H9 (cell line): ENCODE measurements around the gene CCSER1. TPM values are rescaled to one million over a fixed set of nuclear protein-coding genes. Genes with fewer than 3 reads are reported as not detected.

Experiments
- DNase-seq: peaks from one replicate; pipeline ENCODE4 v3.0.0-alpha.2; 2017
- H2AFZ ChIP-seq: one replicate; pipeline ENCODE4 v1.6.1; 2013; ENCODE audit warnings: mild to moderate bottlenecking, low read length, control low read depth, moderate library complexity
- H2AK5ac ChIP-seq: 2 replicates; pipeline ENCODE4 v1.6.1; 2013; ENCODE audit warnings: low read length, control low read depth, mixed read lengths; ENCODE audit not compliant: insufficient read length
- H2BK120ac ChIP-seq: one replicate; pipeline ENCODE4 v1.6.1; 2013; ENCODE audit warnings: low read depth, mild to moderate bottlenecking, low read length, control low read depth, inconsistent platforms; ENCODE audit not compliant: poor library complexity, severe bottlenecking
- H2BK12ac ChIP-seq: 2 replicates; pipeline ENCODE4 v1.6.1; 2013; ENCODE audit warnings: low read length, control low read depth, mixed read lengths, low read depth; ENCODE audit not compliant: insufficient read length
- H2BK15ac ChIP-seq: 2 replicates; pipeline ENCODE4 v1.6.1; 2013; ENCODE audit warnings: low read depth, low read length, control low read depth
- H2BK20ac ChIP-seq: one replicate; pipeline ENCODE4 v1.6.1; 2013; ENCODE audit warnings: low read depth, mild to moderate bottlenecking, low read length, control low read depth, inconsistent platforms; ENCODE audit not compliant: poor library complexity, severe bottlenecking
- H2BK5ac ChIP-seq: 2 replicates; pipeline ENCODE4 v1.6.1; 2013; ENCODE audit warnings: low read length, control low read depth, mixed read lengths; ENCODE audit not compliant: insufficient read length
- H3K14ac ChIP-seq: 2 replicates; pipeline ENCODE4 v1.6.1; 2013; ENCODE audit warnings: low read length, control low read depth; ENCODE audit not compliant: insufficient read depth
- H3K18ac ChIP-seq: 2 replicates; pipeline ENCODE4 v1.6.1; 2013; ENCODE audit warnings: low read depth, mild to moderate bottlenecking, mixed read lengths, low read length, control low read depth; ENCODE audit not compliant: insufficient read length
- H3K23ac ChIP-seq: 2 replicates; pipeline ENCODE4 v1.6.1; 2013; ENCODE audit warnings: low read length, control low read depth, mixed read lengths, low read depth; ENCODE audit not compliant: insufficient read length
- H3K23me2 ChIP-seq: 2 replicates; pipeline ENCODE4 v1.6.1; 2013; ENCODE audit warnings: low read depth, mild to moderate bottlenecking, mixed read lengths, low read length, control low read depth; ENCODE audit not compliant: insufficient read length, poor library complexity, severe bottlenecking
- H3K27ac ChIP-seq: 2 replicates; pipeline ENCODE4 v1.5.1; 2013; ENCODE audit warnings: low read length, control low read depth, mixed read lengths, low read depth; ENCODE audit not compliant: insufficient read length
- H3K27me3 ChIP-seq: 2 replicates; pipeline ENCODE4 v1.6.1; 2013; ENCODE audit warnings: low read length, control low read depth, inconsistent platforms; ENCODE audit not compliant: insufficient read depth
- H3K4ac ChIP-seq: 2 replicates; pipeline ENCODE4 v1.6.1; 2013; ENCODE audit warnings: low read depth, mild to moderate bottlenecking, control low read depth, inconsistent platforms, low read length, moderate library complexity
- H3K4me1 ChIP-seq: 2 replicates; pipeline ENCODE4 v1.6.1; 2013; ENCODE audit warnings: low read length, control low read depth, inconsistent platforms; ENCODE audit not compliant: insufficient read depth
- H3K4me2 ChIP-seq: 2 replicates; pipeline ENCODE4 v1.6.1; 2013; ENCODE audit warnings: low read length, control low read depth, mixed read lengths; ENCODE audit not compliant: insufficient read length, insufficient read depth
- H3K56ac ChIP-seq: 2 replicates; pipeline ENCODE4 v1.6.1; 2013; ENCODE audit warnings: low read depth, mild to moderate bottlenecking, mixed read lengths, low read length, control low read depth; ENCODE audit not compliant: insufficient read length
- H3K79me1 ChIP-seq: 2 replicates; pipeline ENCODE4 v1.6.1; 2013; ENCODE audit warnings: low read depth, mild to moderate bottlenecking, moderate library complexity, low read length, control low read depth, inconsistent platforms; ENCODE audit not compliant: insufficient read depth, poor library complexity, severe bottlenecking
- H3K79me2 ChIP-seq: 2 replicates; pipeline ENCODE4 v1.6.1; 2013; ENCODE audit warnings: low read length, control low read depth, inconsistent platforms; ENCODE audit not compliant: insufficient read depth
- H3K9ac ChIP-seq: 2 replicates; pipeline ENCODE4 v1.6.1; 2013; ENCODE audit warnings: low read length, control low read depth, mixed read lengths; ENCODE audit not compliant: insufficient read length; ENCODE audit errors: extremely low read depth
- H3K9me3 ChIP-seq: one replicate; pipeline ENCODE4 v1.6.1; 2013; ENCODE audit warnings: low read depth, low read length, inconsistent platforms; ENCODE audit not compliant: control insufficient read depth
- H3T11ph ChIP-seq: one replicate; pipeline ENCODE4 v1.6.1; 2013; ENCODE audit warnings: mild to moderate bottlenecking, low read length, control low read depth, inconsistent platforms
- H4K20me1 ChIP-seq: one replicate; pipeline ENCODE4 v1.6.1; 2013; ENCODE audit not compliant: control insufficient read depth, insufficient read length, insufficient read depth
- H4K5ac ChIP-seq: 2 replicates; pipeline ENCODE4 v1.6.1; 2013; ENCODE audit warnings: low read depth, mild to moderate bottlenecking, mixed read lengths, low read length, control low read depth; ENCODE audit not compliant: insufficient read length
- H4K8ac ChIP-seq: replicated peaks from 2 replicates; pipeline ENCODE4 v1.6.1; 2013; ENCODE audit warnings: low read length, control low read depth, mixed read lengths, low read depth; ENCODE audit not compliant: insufficient read length
- H4K91ac ChIP-seq: 2 replicates; pipeline ENCODE4 v1.6.1; 2013; ENCODE audit warnings: low read depth, mild to moderate bottlenecking, moderate library complexity, mixed read lengths, low read length, control low read depth; ENCODE audit not compliant: insufficient read length
- H3K27ac Mint-ChIP-seq, 3 experiments: 2 replicates in 2 of 3; 3 replicates in 1 of 3; pipeline ENCODE4 v1.8.0; 2020 to 2021; ENCODE audit warnings: mixed read lengths in 3 of 3, mild to moderate bottlenecking in 1 of 3, moderate library complexity in 1 of 3
- H3K27me3 Mint-ChIP-seq: 2 replicates; pipeline ENCODE4 v1.8.0; 2021; ENCODE audit warnings: low read depth, mild to moderate bottlenecking, moderate library complexity, mixed read lengths
- H3K36me3 Mint-ChIP-seq, 3 experiments: 2 replicates in 2 of 3; 3 replicates in 1 of 3; pipeline ENCODE4 v1.8.0; 2020 to 2021; ENCODE audit warnings: low read depth in 3 of 3, mixed read lengths in 3 of 3; ENCODE audit not compliant: insufficient read depth in 1 of 3
- H3K4me1 Mint-ChIP-seq, 2 experiments: 2 replicates each; pipeline ENCODE4 v1.8.0; 2020; ENCODE audit warnings: mixed read lengths in 2 of 2
- H3K4me3 Mint-ChIP-seq, 2 experiments: 2 replicates in 1 of 2; 3 replicates in 1 of 2; pipeline ENCODE4 v1.8.0; 2020 to 2021; ENCODE audit warnings: mild to moderate bottlenecking in 2 of 2, mixed read lengths in 2 of 2, moderate library complexity in 1 of 2
- H3K9me3 Mint-ChIP-seq, 2 experiments: 2 replicates in 1 of 2; 3 replicates in 1 of 2; pipeline ENCODE4 v1.8.0; 2020; ENCODE audit warnings: mild to moderate bottlenecking in 2 of 2, mixed read lengths in 2 of 2, moderate library complexity in 1 of 2
- WGBS: extraction: QIAGEN DNeasy Blood & Tissue Kit; methylation state at CpG from one replicate; pipeline ENCODE4 v1.1.7; 2013; ENCODE audit warnings: missing lambda C conversion rate, low lambda C conversion rate, mixed read lengths; ENCODE audit not compliant: insufficient read length; ENCODE audit errors: extremely low coverage; 5-methylcytosine and 5-hydroxymethylcytosine counted together
- total RNA-seq: library from RNA; stranded (reverse); gene quantifications from 2 replicates; pipeline ENCODE4 v1.2.1, GENCODE V29; 2021
- TF ChIP-seq, protein P1 (sequence below): fragments of 200-600 bp; sonication (generic); conservative IDR thresholded peaks from 3 replicates; pipeline ENCODE4 v1.8.0; 2021; ENCODE audit warnings: antibody characterized with exemption, mild to moderate bottlenecking

CCSER1 gene
- total RNA-seq, 1 experiment from 2014 or later = 0.37 TPM

DNA sequence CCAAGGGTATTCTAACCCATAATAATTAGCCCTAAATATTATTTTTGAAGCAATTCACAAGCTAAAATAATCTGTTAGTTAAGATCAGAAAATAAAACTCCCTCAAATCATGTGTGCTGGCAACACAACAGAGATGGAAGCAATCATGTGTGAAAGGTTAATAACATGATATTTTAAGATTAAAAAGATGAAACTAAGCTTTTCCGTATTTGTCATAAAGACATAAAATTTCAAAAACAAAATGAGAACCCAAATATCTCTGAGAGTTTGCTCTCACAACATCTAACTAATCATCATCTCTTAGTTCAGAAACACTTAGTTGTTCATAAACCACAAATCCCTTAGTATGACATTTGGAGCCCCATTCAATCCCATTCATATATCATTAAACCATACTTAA, 749.1 kb downstream of the CCSER1 start:
- H3K4me3 Mint-ChIP-seq = no peak overlapping the region
- H3K4me1 Mint-ChIP-seq = peaks cover 13 to 18% of the 10 kb centered on the region in 2 experiments
- Histone ChIP-seq H3K79me1 (no peaks in the 10 kb centered on the region), H3K9me3 (no peaks in the 10 kb centered on the region), H2AFZ (no peak overlapping the region), H4K8ac (no peak overlapping the region), H3K27me3 (no peaks in the 10 kb centered on the region), H3K56ac (no peak overlapping the region), H3K9ac (no peak overlapping the region), H3K14ac (no peak overlapping the region), H3K23me2 (no peaks in the 10 kb centered on the region), H3K18ac (no peak overlapping the region), H3K79me2 (no peaks in the 10 kb centered on the region), H4K91ac (no peak overlapping the region), H2BK5ac (no peak overlapping the region), H2BK20ac (no peak overlapping the region), H4K5ac (no peak overlapping the region), H2AK5ac (no peak overlapping the region), H4K20me1 (no peaks in the 10 kb centered on the region), H3T11ph (no peak overlapping the region), H3K4me1 (no peaks in the 10 kb centered on the region), H3K27ac (no peak overlapping the region), H3K23ac (no peak overlapping the region), H3K4me2 (no peak overlapping the region), H2BK15ac (no peak overlapping the region), H3K4ac (no peak overlapping the region), H2BK12ac (no peak overlapping the region), H2BK120ac (no peak overlapping the region)
- WGBS = no CpG with 5 or more reads among the region's 1 CpG
- H3K27me3 Mint-ChIP-seq = no peaks in the 10 kb centered on the region; the same call in 1 of the 2 replicates
- TF ChIP-seq, protein P1, sequence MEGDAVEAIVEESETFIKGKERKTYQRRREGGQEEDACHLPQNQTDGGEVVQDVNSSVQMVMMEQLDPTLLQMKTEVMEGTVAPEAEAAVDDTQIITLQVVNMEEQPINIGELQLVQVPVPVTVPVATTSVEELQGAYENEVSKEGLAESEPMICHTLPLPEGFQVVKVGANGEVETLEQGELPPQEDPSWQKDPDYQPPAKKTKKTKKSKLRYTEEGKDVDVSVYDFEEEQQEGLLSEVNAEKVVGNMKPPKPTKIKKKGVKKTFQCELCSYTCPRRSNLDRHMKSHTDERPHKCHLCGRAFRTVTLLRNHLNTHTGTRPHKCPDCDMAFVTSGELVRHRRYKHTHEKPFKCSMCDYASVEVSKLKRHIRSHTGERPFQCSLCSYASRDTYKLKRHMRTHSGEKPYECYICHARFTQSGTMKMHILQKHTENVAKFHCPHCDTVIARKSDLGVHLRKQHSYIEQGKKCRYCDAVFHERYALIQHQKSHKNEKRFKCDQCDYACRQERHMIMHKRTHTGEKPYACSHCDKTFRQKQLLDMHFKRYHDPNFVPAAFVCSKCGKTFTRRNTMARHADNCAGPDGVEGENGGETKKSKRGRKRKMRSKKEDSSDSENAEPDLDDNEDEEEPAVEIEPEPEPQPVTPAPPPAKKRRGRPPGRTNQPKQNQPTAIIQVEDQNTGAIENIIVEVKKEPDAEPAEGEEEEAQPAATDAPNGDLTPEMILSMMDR = no peak
- H3K27ac Mint-ChIP-seq = no peak overlapping the region
- no peak for DNase-seq
- no peaks in the 10 kb centered on the region; a peak in 2 of 7 replicates for H3K36me3 Mint-ChIP-seq
- H3K9me3 Mint-ChIP-seq = no peaks in the 10 kb centered on the region; a peak in 1 of 5 replicates
